GM18498 (cell line): Measurements from ENCODE around the gene AK8.

Experiments
- ATAC-seq: cut with Tn5 transposase; IDR thresholded peaks from one replicate; pipeline ENCODE4 v1.9.1; 2021; ENCODE audit warnings: mild to moderate bottlenecking, moderate library complexity; ENCODE audit not compliant: unreplicated experiment

The AK8 gene

DNA sequence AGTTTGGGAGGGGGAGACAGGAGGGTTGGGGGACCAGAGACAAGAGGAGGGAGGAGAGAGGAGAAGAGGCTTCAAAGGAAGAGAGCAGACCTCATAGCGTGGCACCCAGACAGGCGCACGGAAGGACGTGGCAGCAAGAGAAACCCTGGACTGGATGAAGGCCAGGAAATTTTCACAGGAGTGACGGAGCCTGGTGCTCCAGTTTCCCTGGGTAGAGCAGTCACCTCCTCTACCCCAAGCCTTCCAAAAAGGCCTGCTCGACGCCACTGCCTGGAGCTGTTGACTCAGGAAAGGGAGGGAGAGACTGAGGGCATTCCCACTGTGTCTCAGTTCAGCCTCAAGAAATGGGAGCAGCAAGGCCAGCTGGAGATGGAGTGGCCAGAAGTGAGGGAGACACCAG lies 19.3 kb downstream of the AK8 start:
- no peak for ATAC-seq

DNA sequence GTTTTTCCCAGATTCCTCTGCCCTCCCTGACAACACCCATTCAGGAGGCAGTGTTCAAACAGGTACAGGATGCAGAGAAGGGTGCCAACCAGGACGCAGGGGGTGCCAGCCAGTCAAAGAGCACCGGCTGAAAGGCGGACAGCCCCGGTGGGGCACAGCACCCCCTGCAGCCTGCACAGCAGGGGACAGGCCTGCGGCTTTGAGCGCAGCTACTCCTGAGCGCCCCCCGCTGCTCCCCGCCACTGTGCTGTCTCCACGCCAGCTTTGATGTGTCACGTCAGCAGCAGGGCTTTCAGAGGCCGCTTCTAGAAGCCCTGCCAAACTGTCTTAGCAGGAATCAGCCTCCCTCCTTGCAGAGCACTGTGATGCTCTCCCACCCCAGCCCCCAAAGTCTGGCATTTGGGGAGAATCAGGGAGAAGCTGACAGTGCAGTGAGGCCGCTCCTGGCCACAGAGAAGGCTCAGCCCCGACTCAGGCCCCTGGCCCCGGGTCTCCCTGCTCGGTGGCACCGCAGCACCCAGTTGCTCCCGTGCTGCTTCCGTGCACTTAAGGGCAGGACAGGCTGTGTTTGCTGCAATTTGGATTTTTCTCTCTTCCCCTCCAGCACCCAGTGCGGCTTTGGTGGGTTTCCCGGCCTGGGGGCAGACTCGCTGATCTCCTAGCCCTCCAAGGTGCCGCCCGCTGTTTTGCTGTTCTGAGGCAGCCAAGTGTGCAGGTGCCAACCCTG lies 20.3 kb downstream of the AK8 start:
- ATAC-seq, result no peak

DNA sequence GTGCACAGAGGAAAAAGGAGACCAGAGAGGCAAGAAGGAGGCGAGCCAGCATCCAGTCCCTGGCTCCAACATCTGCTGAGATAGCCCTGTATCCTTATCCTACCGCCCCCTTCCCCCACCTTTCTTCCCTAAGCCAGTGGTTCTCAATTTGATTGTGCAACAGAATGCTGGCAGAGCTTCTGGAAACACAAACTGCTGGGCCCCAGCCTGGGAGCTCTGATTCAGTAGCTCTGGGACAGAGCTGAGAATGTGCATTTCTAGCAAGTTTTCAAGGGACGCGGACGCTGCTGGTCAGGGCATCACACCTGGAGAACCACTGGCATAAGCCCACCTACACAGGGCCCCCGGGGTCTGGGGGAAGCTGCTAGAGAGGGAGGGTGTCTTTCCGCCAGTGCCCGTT lies 21.1 kb downstream of the AK8 start:
- no peak for ATAC-seq

DNA sequence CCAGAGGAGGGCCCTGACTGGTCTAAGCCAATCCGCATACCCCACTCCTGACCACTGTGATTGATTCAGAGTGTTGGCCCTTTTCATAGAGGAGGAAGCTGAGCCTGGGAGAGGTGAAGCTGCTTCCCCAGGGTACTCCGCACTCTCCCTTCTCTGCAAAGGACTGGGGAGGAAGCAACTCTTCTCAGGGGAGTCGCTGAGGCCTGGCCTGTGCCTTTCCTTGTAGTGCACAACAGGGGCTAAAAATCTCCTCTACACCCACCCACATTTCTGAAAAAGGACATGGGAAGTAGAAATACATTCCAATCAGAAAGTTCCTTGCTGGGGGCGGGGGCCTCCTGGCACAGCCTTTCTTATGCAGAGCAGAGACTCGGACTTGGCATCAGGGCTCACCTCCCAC lies 22.2 kb downstream of the AK8 start:
- ATAC-seq, result no peak

DNA sequence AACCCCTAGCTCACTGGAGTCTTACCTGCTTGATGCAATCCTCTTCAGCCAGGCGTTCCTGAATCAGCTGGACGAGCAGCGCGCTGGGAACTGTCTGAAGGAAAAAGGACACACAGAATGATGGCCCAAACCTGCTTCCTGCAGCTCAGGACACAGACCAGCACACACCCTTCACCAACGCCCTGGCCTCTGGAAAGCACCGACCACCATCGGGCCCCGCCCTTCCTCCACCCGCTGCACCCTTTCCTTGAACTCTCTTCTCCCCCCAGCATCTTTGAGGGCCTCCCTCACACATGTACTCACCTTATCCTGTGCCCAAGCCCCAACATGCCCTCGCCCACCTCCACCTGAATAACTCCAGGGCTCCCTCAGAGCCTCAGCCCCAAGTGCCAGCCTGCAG lies 23.3 kb downstream of the AK8 start:
- no peak for ATAC-seq

DNA sequence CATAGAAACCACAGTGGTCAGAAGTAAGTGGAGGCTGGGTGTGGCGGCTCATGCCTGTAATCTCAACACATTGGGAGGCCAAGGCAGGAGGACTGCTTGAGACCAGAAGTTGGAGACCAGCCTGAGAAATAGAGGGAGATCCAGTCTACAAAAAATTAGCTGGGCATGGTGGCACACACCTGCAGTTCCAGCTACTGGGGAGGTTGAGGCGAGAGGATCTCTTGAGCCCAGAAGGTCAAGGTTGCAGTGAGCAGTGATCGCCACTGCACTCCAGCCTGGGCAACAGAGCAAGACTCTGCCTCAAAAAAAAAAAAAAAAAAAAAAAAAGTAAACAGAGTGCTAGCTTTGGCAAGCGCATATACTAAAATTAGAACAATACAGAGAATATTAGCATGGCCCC lies 24.6 kb downstream of the AK8 start:
- no peak for ATAC-seq

DNA sequence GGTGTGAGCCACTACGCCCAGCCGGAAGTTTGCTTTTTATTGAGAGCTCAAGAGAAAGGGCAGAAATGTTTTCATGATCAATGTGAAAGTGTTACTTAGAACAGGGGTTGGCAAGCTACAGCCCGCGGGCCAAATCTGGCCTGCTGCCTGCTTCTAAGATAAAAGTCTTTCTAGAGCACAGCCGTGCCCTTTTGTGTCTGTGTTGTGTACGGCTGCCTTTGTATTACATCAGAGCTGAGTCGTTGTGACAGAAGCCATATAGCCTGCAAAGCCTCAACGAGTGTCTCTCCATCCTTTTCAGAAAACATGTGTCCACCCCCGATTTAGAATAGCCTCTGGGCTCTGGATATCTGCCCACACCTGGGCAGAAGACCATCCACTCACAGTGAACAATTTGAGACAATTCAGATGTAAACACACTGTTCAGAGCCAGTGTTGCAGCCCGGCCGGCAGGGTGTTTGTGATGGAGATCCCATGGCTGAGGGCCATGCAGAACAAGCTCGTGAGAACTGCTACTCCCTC lies 28.8 kb downstream of the AK8 start:
- no peak for ATAC-seq

DNA sequence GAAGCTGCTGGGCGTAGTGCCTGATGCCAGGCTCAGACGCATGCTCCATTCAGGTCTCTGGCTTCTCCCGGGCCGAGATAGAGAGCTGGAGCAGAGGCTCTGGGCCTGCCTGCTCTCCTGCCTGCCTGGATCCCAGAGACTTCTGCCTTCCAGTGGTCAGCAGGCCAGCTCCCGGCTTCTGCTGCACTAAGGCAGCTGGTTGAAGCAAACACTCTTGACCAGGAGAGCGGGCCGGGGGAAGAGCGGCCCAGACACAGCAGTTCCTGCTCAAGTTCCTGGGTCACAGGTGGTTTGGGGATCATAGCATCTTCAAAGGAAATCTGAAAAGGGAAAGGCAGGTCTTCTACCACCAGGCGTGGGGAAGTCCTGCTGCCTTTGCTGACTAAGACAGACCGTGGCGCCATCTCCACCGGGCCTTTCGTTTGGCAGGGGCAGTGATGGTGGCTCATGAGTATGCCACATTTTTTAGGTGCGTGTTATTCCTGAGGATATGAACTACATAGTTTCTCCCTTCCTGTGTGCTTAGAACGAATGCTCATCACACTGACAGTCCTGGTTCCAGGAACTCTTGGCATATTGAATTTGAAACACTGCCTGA lies 31.1 kb downstream of the AK8 start:
- no peak for ATAC-seq

DNA sequence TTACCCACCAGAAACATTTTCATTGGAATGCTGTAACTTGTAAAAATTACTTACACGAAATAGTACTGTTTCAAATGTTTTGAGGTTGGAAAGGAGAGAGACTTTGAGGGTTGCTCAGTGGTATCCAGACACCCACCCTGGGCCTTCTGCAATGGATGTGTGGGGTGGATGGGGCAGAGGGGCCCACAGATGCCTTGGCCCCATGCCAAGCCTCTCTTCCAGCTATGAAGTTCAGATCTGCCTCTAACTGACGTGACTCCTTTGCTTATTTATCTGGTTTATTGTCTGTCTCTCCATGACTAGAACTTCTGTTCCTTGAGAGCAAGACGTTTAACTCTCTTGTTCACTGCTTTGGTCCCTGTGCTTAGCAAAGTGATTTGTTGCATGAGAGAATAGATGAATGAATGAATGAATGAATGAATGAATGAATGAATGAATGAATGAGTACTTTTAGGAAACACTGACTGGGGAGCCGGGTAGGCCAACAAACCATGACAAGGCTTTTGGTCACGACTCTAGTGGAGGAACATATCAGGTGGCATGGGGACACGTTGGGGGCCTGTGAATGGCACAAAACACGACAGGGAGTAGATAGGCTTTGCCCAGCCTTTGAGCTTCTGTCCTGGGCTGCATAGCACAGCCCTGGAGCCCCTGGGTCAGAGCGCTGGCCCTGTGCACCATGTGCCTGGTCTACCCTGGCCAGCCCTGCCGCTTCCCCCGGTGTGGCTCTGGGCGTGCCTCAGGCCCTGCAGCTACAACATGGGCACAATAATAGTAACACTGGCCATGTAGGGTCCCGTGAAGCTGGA lies 31.8 kb downstream of the AK8 start:
- no peak for ATAC-seq

DNA sequence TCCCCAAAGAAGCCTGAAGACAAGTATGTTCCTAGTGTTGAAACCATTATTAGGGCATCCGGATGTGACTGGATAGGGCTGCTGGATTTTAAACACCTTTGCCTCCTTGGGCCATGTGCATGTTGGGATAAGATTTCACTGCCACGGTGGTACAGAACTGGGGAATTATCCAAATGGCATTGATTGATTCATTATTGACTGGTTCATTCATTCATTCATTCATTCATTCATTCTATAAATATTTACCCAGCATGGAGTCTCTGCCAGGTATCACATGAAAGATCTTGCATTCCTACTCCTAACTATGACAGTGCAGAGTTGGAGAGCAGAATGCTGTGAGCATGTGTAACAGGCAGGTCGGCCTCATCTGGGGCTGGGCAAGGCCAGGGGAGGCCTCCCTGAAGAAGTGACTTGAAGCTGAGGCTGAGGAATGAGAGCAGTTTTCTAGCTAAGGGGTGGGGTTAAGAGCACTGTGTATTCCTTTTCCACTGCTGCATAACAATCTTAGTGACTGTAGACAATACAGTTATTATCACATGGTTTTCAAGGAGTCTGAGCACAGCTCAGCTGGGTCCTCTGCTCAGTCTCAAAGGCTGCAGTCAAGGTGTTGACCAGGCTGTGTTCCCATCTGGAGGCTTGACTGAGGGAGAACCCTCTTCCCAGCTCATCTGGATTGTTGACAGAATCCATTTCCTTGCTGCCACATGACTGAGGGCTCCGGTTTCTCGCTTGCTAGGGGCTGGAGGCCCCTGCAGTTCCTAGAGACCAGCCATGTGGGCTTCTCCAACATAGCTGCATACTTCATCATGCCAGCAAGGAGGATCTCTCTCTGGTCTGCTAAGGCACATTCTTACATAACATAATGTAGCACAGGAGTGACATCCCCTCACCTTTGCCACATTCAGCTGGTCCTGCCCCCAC lies 35.7 kb downstream of the AK8 start:
- no peak for ATAC-seq

DNA sequence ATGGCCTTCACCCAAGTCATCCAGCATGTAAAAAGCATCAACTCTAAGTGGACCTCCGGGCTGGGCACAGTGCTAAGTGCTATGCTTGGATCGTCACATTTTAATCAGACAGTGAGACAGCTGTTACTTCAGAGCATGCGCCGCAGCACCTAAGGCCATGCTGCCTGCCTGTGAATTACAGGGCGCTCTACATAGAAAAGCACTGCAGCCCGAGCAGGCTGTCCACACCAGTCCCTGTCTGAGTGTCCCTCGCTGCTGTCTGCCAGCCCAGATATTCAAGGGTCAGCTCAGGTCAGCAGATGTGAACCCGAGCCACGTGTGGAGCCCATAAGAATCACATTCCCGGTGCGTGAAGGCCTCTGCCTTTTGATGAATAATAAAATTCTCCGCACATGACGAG lies 37.1 kb downstream of the AK8 start:
- ATAC-seq, result no peak

DNA sequence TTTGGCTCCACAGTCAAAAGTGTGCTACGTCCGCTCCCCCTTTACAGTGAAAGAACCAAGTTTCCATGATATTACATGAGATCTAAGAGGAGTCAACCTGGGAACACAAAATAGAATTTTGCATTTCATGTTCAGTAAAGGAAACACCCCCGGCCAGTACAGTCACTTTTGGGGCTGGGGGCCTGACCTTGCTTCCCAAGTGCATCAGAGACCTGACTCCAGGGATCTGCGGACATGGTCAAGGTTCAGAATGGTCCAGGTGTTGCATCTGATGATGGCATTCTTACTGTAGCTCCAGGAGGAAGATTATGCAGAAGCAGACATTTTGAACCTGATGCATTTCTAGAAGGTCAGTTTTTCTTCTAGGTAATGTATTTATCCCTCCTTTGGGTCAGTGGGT lies 39.8 kb downstream of the AK8 start:
- no peak for ATAC-seq

DNA sequence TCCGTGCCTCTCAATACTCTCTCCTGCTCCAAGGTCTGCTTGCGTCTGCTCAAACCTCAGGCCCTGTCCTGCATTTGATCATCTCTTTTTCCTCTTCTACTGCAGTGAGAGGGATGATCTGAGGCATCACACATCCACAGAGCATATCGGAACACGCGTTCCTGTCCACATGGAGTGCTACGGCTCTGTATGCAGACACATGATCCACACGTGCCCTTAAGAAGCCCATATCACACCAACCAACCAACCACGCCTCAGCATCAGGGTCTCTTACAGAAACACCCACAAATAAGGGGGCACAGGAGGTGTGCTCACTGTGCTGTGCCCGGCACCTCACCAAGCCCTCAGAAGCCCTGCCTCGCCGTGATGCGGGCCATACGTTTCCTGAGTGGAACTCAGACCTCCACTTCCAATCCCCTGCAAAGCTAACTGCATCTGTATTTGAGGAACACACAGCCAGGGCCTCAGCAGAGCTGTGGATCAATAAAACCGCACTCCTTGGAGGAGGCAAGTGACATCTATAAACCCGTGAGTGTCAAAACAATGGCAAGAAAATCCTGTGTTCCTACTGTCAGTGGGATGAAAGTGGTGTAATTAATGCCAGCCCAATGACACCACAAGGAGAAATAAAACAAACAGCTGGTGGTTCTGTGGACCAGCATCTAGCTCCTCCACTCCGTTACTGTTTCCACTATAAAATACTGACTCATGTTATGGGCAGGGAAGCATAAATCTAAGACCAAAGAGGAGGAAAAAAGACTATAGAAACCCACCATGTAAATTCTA lies 40.4 kb downstream of the AK8 start:
- no peak for ATAC-seq

DNA sequence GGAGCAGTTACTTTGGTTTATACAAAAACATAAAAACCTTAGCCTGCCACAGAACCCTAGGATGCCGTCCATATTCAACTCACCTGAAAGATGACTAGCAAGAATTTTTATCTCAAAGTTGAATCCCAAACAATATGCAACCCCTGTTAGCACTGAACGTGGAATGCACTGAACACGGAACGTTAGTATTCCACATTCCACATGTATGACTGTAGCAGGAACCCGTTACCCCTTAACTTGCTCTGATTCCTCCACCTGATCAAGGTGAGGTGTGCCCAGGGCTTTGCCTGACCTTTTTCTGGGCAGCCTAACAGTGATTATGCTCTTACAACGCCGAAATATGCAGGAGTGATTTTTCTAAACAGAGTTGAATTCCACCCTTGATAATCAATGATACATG lies 43.7 kb downstream of the AK8 start:
- no peak for ATAC-seq

DNA sequence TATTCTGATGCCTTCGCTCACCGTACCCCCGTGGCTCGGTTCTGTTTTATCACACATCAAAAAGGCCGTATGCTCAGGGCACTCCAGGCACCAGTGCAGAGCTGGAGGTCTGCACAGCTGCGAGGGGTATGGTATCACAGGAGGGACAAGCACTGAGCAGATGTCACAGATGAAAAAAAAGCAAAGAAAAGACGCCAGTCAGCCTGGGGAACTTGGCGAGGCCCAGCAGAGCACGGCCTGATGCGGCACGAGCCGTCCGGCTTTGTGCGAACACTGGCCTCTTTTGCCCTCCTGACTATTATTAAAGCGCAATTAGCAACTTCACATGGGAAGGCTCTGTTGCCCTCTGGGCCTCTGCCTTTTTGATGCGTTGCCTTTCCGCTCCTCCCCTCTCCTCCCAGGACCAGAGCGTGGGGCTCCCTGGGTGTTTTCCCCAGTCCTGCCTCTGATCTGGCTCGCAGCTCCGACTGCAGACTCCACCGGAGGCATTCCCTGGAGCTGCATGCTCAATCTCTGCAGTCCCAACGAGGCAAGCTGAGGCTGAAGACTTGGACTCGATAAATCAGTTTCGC lies 44.4 kb downstream of the AK8 start:
- ATAC-seq, result no peak

DNA sequence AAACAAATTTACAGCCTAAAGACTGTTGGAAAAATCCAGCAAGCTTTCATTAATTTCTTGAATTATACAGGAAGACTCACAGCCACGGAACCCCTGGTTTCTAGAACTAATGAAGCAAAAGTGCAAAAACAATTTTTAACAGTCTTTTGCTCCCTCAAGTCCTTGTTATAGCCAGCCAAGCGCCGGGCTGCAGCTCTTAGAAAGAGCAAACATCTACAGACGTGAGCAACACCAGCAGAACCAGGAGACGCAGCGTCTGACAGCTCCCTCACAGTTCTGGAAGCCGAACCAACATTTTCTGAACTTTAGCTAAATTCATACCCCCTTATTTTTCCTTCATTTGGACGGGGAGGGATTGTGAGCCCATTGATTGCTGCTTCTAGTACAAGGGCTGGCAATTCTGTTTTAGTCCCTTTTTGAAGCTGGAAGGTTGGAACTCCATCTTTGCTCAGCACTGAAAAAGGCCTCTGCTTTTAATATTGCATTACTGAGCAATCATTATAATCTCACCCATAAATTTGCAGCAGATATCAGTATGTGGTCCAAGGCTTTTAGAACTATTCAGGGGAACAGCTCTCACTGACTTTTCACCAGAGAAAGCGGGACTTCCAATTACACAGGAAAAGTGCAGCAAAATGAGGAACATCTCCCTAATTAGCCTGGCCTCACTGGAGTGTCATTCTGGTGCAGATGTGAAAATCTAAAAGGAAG lies 45.8 kb downstream of the AK8 start:
- no peak for ATAC-seq

DNA sequence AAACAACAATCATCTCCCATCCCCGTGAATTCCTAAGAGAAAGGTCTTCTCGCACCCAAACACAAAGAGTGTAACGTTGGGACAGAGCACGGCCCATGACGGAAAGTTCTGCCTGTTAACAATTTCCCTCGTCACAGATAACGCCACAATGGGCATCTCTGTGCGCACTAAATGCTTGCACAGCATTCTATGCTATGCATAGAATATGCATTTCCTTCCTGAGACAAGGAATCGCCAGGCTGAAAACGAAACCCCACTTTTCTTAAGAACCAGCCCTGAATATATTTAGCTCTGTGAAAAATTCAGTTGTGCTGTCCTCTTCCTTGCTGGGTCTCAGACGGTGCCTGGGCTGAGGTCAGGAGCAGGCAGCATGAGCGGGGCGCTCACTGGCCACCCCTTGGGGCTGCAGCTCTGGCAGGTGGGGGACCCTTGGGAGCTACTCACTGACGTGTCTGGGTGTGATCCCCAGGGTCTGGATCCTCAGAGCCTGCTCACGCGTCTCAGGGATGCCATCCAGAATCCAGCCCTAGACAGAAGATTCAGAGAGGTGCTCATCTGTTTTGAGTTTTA lies 49.8 kb downstream of the AK8 start:
- ATAC-seq, result no peak

DNA sequence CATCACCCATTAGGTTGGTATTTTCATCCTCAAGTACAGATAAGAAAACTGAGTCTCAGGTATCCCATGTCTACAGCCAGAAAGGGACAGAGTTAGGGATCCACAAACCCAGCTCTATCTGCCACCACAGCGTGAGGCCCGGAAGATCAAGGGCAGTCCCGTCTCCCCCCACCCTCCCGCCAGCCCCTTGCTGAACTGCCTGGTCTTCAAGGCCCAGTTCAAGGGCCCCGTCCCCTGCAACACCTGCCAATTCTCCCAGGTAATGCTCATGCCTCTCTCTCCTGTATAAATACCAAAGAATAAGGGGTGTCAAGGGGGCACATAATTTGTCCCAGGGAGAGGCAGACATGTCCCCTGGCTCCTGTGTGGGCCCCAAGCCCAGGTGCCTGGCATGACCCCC lies 50.7 kb downstream of the AK8 start:
- no peak for ATAC-seq
